HepG2 (cell line): ENCODE results near the gene ETFA.

Source experiments
- CEBPB ChIP-seq: IDR thresholded peaks from 2 replicates; pipeline ENCODE4 v1.6.1; 2011; ENCODE audit warnings: low read depth, low read length, improper control_type of control experiment, borderline replicate concordance
- FOXK2 ChIP-seq: fragments of 450-650 bp; IDR thresholded peaks from 2 replicates; pipeline ENCODE4 v1.6.1; 2016
- GTF2F1 ChIP-seq: fragments of 150-350 bp; IDR thresholded peaks from 2 replicates; pipeline ENCODE4 v1.6.1; 2014; ENCODE audit warnings: low read length
- HOXA7 ChIP-seq: sonication (generic); formaldehyde crosslinking; IDR thresholded peaks from 2 replicates; pipeline ENCODE4 v1.8.1; 2022; ENCODE audit warnings: mild to moderate bottlenecking, missing genetic modification reagents, moderate library complexity
- LCORL ChIP-seq, 2 experiments: fragments of 450-650 bp in 1 of 2; sonication (generic) in 1 of 2; formaldehyde crosslinking in 1 of 2; IDR thresholded peaks; 2 replicates each; pipeline versions ENCODE4 v1.5.0 to v1.6.1; 2017 to 2020; ENCODE audit warnings: antibody characterized with exemption in 1 of 2, missing genetic modification reagents in 1 of 2
- MEF2D ChIP-seq: sonication (generic); formaldehyde crosslinking; IDR thresholded peaks from 2 replicates; pipeline ENCODE4 v1.5.1; 2020; ENCODE audit warnings: mild to moderate bottlenecking, missing genetic modification reagents
- MEIS1 ChIP-seq: sonication (generic); formaldehyde crosslinking; IDR thresholded peaks from 2 replicates; pipeline ENCODE4 v1.9.0; 2021; ENCODE audit warnings: mild to moderate bottlenecking, missing genetic modification reagents, moderate library complexity, borderline replicate concordance
- MTF1 ChIP-seq: sonication (generic); formaldehyde crosslinking; IDR thresholded peaks from 2 replicates; pipeline ENCODE4 v1.5.0; 2020; ENCODE audit warnings: missing genetic modification reagents
- NFE2L2 ChIP-seq: fragments of 150-350 bp; IDR thresholded peaks from 2 replicates; pipeline ENCODE4 v1.6.1; 2014; ENCODE audit warnings: low read length
- NPAS2 ChIP-seq: sonication (generic); formaldehyde crosslinking; IDR thresholded peaks from 2 replicates; pipeline ENCODE4 v1.8.0; 2022; ENCODE audit warnings: mild to moderate bottlenecking, missing genetic modification reagents, borderline replicate concordance
- POLR2A ChIP-seq, 2 experiments: IDR thresholded peaks; 2 replicates each; pipeline ENCODE4 v1.6.1; 2011; ENCODE audit warnings: low read depth in 2 of 2, low read length in 2 of 2, mild to moderate bottlenecking in 1 of 2, moderate library complexity in 1 of 2; ENCODE audit not compliant: insufficient read depth in 1 of 2
- TIGD3 ChIP-seq: sonication (generic); formaldehyde crosslinking; IDR thresholded peaks from 2 replicates; pipeline ENCODE4 v1.5.1; 2020; ENCODE audit warnings: mild to moderate bottlenecking, missing genetic modification reagents, borderline replicate concordance
- ZBTB7A ChIP-seq: sonication (generic); formaldehyde crosslinking; IDR thresholded peaks from 2 replicates; pipeline ENCODE4 v1.8.0; 2022; ENCODE audit warnings: mild to moderate bottlenecking, missing genetic modification reagents
- ZNF468 ChIP-seq: sonication (generic); formaldehyde crosslinking; IDR thresholded peaks from 2 replicates; pipeline ENCODE4 v1.8.0; 2022; ENCODE audit warnings: mild to moderate bottlenecking, moderate library complexity, missing genetic modification reagents

- TF ChIP-seq ZNF468 (CRISPR knock-in tag) (no peak), MEF2D (CRISPR knock-in tag) (no peak), CEBPB (no peak), FOXK2 (no peak), NPAS2 (CRISPR knock-in tag) (no peak), LCORL (IDR thresholded peaks at IDR 0.05) (no peak), LCORL (CRISPR knock-in tag; IDR thresholded peaks at IDR 0.05) (no peak), GTF2F1 (no peak), MTF1 (CRISPR knock-in tag) (no peak), MEIS1 (CRISPR knock-in tag) (no peak), ZBTB7A (CRISPR knock-in tag) (no peak), TIGD3 (CRISPR knock-in tag) (no peak), NFE2L2 (no peak), POLR2A (IDR thresholded peaks at IDR 0.05; ENCODE audit: insufficient read depth in 1 of 2, low read depth in 2 of 2, low read length in 2 of 2) (no peak), HOXA7 (CRISPR knock-in tag) (no peak)
Observed at GRCh38 chr15:76303909-76304308, 7.4 kb downstream of the ETFA start.
